ENCODE results near the gene HES3.
A peak's percentile ranks its signal among the peaks of the same experiment; 100 is the strongest.

The HES3 gene

GRCh38 chr1:6260961-6261614 is 17.1 kb downstream of the HES3 start, which contains the start of gene GPR153:
TSS of gene GPR153 (minus strand) at chr1:6261098. CDS start at chr1:6254905, 6,193 bp downstream.
- Histone ChIP-seq H3K36me3 (ENCODE audit: insufficient read depth, low read length) (no peaks in the 10 kb centered on the region), H3K9me3 (ENCODE audit: low read depth, low read length) (no peaks in the 10 kb centered on the region), H3K4me3 (peak within 1 kb of the TSS; percentile 88), H3K9ac (ENCODE audit: insufficient read length) (peak within 1 kb of the TSS; percentile 56), H3K27ac (no peak within 1 kb of the TSS)
- DNase-seq (ENCODE audit: low read depth, low spot score), result no peak
- no peak for TF ChIP-seq EZH2 (IDR thresholded peaks at IDR 0.05)
- no peak for TF ChIP-seq FOXP2 (optimal IDR thresholded peaks at IDR 0.05; ENCODE audit: control extremely low read depth, extremely low read length, insufficient read depth)
- no peak for TF ChIP-seq POLR2AphosphoS5 (IDR thresholded peaks at IDR 0.05; ENCODE audit: borderline replicate concordance, low read depth, low read length)

- Histone ChIP-seq H3K9me3 (ENCODE audit: low read depth, low read length) (no peaks in the 10 kb centered on the region), H3K27ac (no peak overlapping the region), H3K9ac (ENCODE audit: insufficient read length) (no peak overlapping the region), H3K36me3 (ENCODE audit: insufficient read depth, low read length) (no peaks in the 10 kb centered on the region), H3K4me3 (peak overlapping the region; percentile 79)
- TF ChIP-seq EZH2 (IDR thresholded peaks at IDR 0.05) (no peak), FOXP2 (optimal IDR thresholded peaks at IDR 0.05; ENCODE audit: control extremely low read depth, extremely low read length, insufficient read depth) (no peak), POLR2AphosphoS5 (IDR thresholded peaks at IDR 0.05; ENCODE audit: borderline replicate concordance, low read depth, low read length) (no peak)
- no peak for DNase-seq (ENCODE audit: low read depth, low spot score)
These were observed 17.6 kb downstream of the HES3 start for GRCh38 chr1:6261615-6261995.

DNA sequence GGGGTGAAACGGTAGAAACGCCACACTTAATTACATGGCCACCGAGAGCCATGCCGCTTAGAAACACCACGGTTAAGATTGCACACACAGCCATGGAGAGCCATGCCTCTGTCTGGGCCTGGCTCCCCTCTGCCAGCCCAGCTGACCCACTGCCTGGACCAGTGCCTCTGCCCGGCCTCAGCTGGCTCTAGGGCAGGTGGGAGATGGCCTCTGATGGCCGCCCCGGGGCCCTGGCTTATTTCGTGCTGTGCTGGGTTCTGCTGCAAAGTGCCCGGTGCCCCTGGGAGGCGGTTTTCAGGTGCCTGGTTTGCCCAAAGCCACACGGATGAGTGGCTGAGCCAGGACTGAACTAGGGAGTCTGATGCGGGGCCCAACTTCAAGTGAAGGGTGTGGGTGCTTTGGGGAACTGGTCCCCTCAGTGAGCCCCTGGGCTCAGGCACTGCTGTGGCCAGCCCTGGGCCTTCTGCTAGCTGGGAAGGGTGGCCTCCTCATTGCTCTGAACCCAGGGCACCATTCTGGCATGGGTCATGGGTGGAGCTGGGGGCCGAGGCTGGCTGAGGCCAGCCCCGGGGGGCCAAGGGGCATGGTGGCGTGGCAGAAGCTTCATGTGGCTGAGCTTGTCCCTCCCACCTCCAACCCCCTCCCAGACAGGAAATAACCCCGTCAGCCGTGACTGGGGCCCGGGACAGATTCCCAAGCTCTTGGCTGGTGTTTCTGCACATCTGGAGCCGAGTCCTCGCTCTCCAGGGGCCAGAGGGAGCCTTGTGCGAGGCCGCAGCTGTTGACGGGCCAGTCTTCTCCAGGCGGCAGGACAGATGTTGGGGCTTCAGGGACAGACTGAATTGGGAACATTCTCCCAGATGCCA is 18.8 kb downstream of the HES3 start:
- Histone ChIP-seq H3K9ac (ENCODE audit: insufficient read length) (no peak overlapping the region), H3K27ac (peak overlapping the region; percentile 31; the same call in 1 of the 2 replicates), H3K36me3 (ENCODE audit: insufficient read depth, low read length) (no peaks in the 10 kb centered on the region), H3K4me3 (no peak overlapping the region), H3K9me3 (ENCODE audit: low read depth, low read length) (no peaks in the 10 kb centered on the region)
- DNase-seq (ENCODE audit: low read depth, low spot score), result no peak
- TF ChIP-seq EZH2 (IDR thresholded peaks at IDR 0.05) (no peak), FOXP2 (optimal IDR thresholded peaks at IDR 0.05; ENCODE audit: control extremely low read depth, extremely low read length, insufficient read depth) (no peak), POLR2AphosphoS5 (IDR thresholded peaks at IDR 0.05; ENCODE audit: borderline replicate concordance, low read depth, low read length) (no peak)

- no peak for DNase-seq (ENCODE audit: low read depth, low spot score)
- no peak for TF ChIP-seq POLR2AphosphoS5 (IDR thresholded peaks at IDR 0.05; ENCODE audit: borderline replicate concordance, low read depth, low read length)
- no peak for TF ChIP-seq FOXP2 (optimal IDR thresholded peaks at IDR 0.05; ENCODE audit: control extremely low read depth, extremely low read length, insufficient read depth)
- TF ChIP-seq EZH2 (IDR thresholded peaks at IDR 0.05), result no peak
- H3K36me3 ChIP-seq (ENCODE audit: insufficient read depth, low read length), result no peaks in the 10 kb centered on the region
- H3K9ac ChIP-seq (ENCODE audit: insufficient read length), result no peak overlapping the region
- H3K4me3 ChIP-seq, result no peak overlapping the region
- H3K27ac ChIP-seq, result no peak overlapping the region
- no peaks in the 10 kb centered on the region for H3K9me3 ChIP-seq (ENCODE audit: low read depth, low read length)
These were observed 19.7 kb downstream of the HES3 start for GRCh38 chr1:6263716-6264115.

DNA sequence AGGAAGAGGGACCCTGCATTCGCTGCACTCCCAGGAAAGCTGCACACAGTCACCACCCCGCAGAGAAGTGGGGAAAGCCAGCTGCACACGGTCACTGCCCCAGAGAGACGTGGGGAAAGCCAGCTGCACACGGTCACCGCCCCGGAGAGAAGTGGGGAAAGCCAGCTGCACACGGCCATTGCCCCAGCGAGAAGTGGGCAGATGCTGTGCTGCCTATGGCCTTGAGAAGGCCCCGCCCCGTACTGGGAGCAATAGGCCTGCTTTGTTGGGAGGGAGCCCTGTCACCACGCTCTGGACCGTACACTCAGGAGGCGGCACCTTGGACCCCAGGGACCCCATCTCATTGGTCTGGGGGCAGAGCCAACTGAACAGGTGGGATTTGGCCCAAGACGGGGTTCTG is 21.2 kb downstream of the HES3 start:
- Histone ChIP-seq H3K27ac (no peak overlapping the region), H3K9me3 (ENCODE audit: low read depth, low read length) (no peaks in the 10 kb centered on the region), H3K4me3 (no peak overlapping the region), H3K36me3 (ENCODE audit: insufficient read depth, low read length) (no peaks in the 10 kb centered on the region), H3K9ac (ENCODE audit: insufficient read length) (no peak overlapping the region)
- no peak for DNase-seq (ENCODE audit: low read depth, low spot score)
- TF ChIP-seq POLR2AphosphoS5 (IDR thresholded peaks at IDR 0.05; ENCODE audit: borderline replicate concordance, low read depth, low read length), result no peak
- no peak for TF ChIP-seq FOXP2 (optimal IDR thresholded peaks at IDR 0.05; ENCODE audit: control extremely low read depth, extremely low read length, insufficient read depth)
- no peak for TF ChIP-seq EZH2 (IDR thresholded peaks at IDR 0.05)

DNA sequence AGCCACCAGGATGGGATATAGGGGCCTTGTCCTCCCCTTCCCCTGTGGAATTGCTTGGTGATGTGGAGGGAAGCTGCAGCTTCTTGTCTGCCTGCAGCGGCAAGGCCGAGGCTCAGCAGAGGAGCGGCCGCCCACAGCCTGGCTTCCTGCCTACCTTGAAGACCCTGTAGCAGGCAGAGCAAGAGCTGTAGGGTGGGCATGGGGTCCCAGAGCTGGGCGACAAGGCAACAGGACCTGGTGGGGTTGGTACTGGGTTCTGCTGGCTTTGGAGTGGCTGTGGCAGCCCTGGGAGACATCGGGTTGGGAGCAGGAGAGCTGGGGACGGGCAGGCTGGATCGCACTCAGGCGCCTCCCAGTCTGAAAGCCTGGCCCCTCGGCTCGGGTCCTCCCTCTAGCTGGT is 22.7 kb downstream of the HES3 start:
- no peak for DNase-seq (ENCODE audit: low read depth, low spot score)
- Histone ChIP-seq H3K27ac (no peak overlapping the region), H3K36me3 (ENCODE audit: insufficient read depth, low read length) (no peaks in the 10 kb centered on the region), H3K4me3 (no peak overlapping the region), H3K9me3 (ENCODE audit: low read depth, low read length) (no peaks in the 10 kb centered on the region), H3K9ac (ENCODE audit: insufficient read length) (no peak overlapping the region)
- TF ChIP-seq FOXP2 (optimal IDR thresholded peaks at IDR 0.05; ENCODE audit: control extremely low read depth, extremely low read length, insufficient read depth) (no peak), POLR2AphosphoS5 (IDR thresholded peaks at IDR 0.05; ENCODE audit: borderline replicate concordance, low read depth, low read length) (no peak), EZH2 (IDR thresholded peaks at IDR 0.05) (no peak)

- TF ChIP-seq POLR2AphosphoS5 (IDR thresholded peaks at IDR 0.05; ENCODE audit: borderline replicate concordance, low read depth, low read length), result no peak
- TF ChIP-seq FOXP2 (optimal IDR thresholded peaks at IDR 0.05; ENCODE audit: control extremely low read depth, extremely low read length, insufficient read depth), result no peak
- no peak for TF ChIP-seq EZH2 (IDR thresholded peaks at IDR 0.05)
- no peak for DNase-seq (ENCODE audit: low read depth, low spot score)
- Histone ChIP-seq H3K4me3 (no peak overlapping the region), H3K36me3 (ENCODE audit: insufficient read depth, low read length) (no peaks in the 10 kb centered on the region), H3K9ac (ENCODE audit: insufficient read length) (no peak overlapping the region), H3K27ac (no peak overlapping the region; the same call in 1 of the 2 replicates), H3K9me3 (ENCODE audit: low read depth, low read length) (no peaks in the 10 kb centered on the region)
These were observed 23.8 kb downstream of the HES3 start for GRCh38 chr1:6267686-6268322.

DNA sequence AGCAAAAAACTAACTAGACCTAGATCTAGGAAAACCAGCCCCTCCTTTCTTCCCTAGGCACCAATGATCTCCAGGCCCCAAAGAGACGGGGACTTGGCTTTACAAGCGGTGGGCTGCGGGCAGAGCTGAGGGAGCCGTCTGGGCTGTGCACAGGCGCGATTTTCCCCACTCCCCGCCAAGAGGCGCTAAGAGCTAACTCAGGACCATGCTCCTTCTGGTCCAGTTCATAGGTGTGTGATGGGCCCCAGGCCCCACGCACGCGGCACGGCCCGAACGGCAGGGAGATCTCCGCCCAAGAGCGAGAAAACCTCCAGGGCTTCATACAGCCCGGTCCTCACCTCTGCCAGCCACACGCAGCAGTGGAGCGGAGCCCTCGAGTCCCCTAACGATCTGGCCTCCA is 24.4 kb downstream of the HES3 start:
- DNase-seq (ENCODE audit: low read depth, low spot score), result no peak
- Histone ChIP-seq H3K9ac (ENCODE audit: insufficient read length) (no peak overlapping the region), H3K36me3 (ENCODE audit: insufficient read depth, low read length) (no peaks in the 10 kb centered on the region), H3K27ac (no peak overlapping the region; the same call in 1 of the 2 replicates), H3K4me3 (no peak overlapping the region), H3K9me3 (ENCODE audit: low read depth, low read length) (no peaks in the 10 kb centered on the region)
- TF ChIP-seq FOXP2 (optimal IDR thresholded peaks at IDR 0.05; ENCODE audit: control extremely low read depth, extremely low read length, insufficient read depth) (no peak), POLR2AphosphoS5 (IDR thresholded peaks at IDR 0.05; ENCODE audit: borderline replicate concordance, low read depth, low read length) (no peak), EZH2 (IDR thresholded peaks at IDR 0.05) (no peak)
